ENCODE data around the gene ARHGDIB.

- TF ChIP-seq CTCF (IDR thresholded peaks at IDR 0.05) (no peak), POLR2AphosphoS5 (IDR thresholded peaks at IDR 0.05) (no peak), POLR2A (IDR thresholded peaks at IDR 0.05) (no peak), EP300 (IDR thresholded peaks at IDR 0.05) (no peak)
Measured at GRCh38 chr12:14959463-14959862, 1.9 kb downstream of the ARHGDIB start.
